ENCODE data around the gene DAZAP2.

The DAZAP2 gene

DNA sequence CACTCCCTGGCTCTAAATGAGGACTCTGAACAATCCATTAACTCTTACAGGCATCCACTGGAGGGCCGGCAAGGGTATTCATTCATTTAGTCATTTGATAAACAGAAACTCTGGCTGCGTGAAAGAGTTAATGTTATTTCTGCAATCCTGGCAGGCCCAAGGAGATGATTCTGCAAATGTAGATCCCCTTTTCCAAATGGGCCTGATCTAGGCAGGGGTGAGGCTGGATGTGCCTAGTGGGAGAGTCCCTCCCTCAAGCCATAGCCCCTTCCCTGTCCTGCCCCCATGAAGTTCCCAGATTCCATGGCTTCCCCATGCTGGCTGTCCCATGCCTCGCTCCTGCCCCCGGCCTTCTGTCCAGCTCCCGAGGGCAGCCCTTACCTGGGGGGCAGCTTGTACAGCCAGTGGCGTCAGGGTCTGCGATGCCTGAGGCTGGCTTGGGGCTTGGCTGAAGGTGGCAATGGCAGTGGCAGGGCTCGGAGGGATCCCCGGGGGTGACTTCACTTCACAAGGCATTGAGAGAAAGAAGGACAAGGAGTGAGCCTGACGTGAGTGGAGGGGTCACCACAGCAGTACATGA is 39.2 kb upstream of the DAZAP2 start:
- Histone ChIP-seq H3K4me3 (ENCODE audit: low read depth, low read length) (no peak overlapping the region), H3K36me3 (ENCODE audit: control insufficient read depth in 2 of 2, insufficient read depth in 1 of 2, low read length in 2 of 2) (peaks cover 0 to 4% of the 10 kb centered on the region in 2 experiments; a peak in 2 of 3 replicates), H3K4me1 (ENCODE audit: control insufficient read depth, insufficient read depth, low read length) (no peaks in the 10 kb centered on the region), H3K27ac (ENCODE audit: extremely low read depth, low read depth, low read length) (no peak overlapping the region), H3K9me3 (ENCODE audit: control insufficient read depth, insufficient read depth, low read depth, low read length) (no peaks in the 10 kb centered on the region)
- ChIA-PET POLR2A (no interaction called here), CTCF (interaction anchor here (1.1 kb wide), 1 partner anchor 15 kb away, joined by 4 read pairs; no protein-coding TSS in a partner anchor)
- TF ChIP-seq ZNF324 (tag by site-specific recombination; IDR thresholded peaks at IDR 0.05), result no peak
- TF ChIP-seq, protein P1, sequence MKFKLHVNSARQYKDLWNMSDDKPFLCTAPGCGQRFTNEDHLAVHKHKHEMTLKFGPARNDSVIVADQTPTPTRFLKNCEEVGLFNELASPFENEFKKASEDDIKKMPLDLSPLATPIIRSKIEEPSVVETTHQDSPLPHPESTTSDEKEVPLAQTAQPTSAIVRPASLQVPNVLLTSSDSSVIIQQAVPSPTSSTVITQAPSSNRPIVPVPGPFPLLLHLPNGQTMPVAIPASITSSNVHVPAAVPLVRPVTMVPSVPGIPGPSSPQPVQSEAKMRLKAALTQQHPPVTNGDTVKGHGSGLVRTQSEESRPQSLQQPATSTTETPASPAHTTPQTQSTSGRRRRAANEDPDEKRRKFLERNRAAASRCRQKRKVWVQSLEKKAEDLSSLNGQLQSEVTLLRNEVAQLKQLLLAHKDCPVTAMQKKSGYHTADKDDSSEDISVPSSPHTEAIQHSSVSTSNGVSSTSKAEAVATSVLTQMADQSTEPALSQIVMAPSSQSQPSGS (tag by site-specific recombination; IDR thresholded peaks at IDR 0.05; ENCODE audit: low read depth), result no peak
- TF ChIP-seq ZBTB1 (tag by site-specific recombination; IDR thresholded peaks at IDR 0.05), result no peak
- no peak for TF ChIP-seq KLF7 (tag by site-specific recombination; IDR thresholded peaks at IDR 0.05; ENCODE audit: borderline replicate concordance)
- TF ChIP-seq TCF7L2 (IDR thresholded peaks at IDR 0.05; ENCODE audit: borderline replicate concordance, low read depth, low read length), result no peak
- TF ChIP-seq GLI4 (tag by site-specific recombination; IDR thresholded peaks at IDR 0.05), result no peak
- no peak for TF ChIP-seq ZNF350 (tag by site-specific recombination; IDR thresholded peaks at IDR 0.05)
- TF ChIP-seq, protein P2, sequence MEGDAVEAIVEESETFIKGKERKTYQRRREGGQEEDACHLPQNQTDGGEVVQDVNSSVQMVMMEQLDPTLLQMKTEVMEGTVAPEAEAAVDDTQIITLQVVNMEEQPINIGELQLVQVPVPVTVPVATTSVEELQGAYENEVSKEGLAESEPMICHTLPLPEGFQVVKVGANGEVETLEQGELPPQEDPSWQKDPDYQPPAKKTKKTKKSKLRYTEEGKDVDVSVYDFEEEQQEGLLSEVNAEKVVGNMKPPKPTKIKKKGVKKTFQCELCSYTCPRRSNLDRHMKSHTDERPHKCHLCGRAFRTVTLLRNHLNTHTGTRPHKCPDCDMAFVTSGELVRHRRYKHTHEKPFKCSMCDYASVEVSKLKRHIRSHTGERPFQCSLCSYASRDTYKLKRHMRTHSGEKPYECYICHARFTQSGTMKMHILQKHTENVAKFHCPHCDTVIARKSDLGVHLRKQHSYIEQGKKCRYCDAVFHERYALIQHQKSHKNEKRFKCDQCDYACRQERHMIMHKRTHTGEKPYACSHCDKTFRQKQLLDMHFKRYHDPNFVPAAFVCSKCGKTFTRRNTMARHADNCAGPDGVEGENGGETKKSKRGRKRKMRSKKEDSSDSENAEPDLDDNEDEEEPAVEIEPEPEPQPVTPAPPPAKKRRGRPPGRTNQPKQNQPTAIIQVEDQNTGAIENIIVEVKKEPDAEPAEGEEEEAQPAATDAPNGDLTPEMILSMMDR (tag by site-specific recombination; IDR thresholded peaks at IDR 0.05), result no peak
- TF ChIP-seq ZNF423 (tag by site-specific recombination; IDR thresholded peaks at IDR 0.05), result no peak
- TF ChIP-seq ZNF138 (tag by site-specific recombination; IDR thresholded peaks at IDR 0.05; ENCODE audit: borderline replicate concordance), result no peak
- TF ChIP-seq YY2 (tag by site-specific recombination; IDR thresholded peaks at IDR 0.05), result no peak
- TF ChIP-seq KLF8 (tag by site-specific recombination; IDR thresholded peaks at IDR 0.05), result no peak
- TF ChIP-seq, protein P3, sequence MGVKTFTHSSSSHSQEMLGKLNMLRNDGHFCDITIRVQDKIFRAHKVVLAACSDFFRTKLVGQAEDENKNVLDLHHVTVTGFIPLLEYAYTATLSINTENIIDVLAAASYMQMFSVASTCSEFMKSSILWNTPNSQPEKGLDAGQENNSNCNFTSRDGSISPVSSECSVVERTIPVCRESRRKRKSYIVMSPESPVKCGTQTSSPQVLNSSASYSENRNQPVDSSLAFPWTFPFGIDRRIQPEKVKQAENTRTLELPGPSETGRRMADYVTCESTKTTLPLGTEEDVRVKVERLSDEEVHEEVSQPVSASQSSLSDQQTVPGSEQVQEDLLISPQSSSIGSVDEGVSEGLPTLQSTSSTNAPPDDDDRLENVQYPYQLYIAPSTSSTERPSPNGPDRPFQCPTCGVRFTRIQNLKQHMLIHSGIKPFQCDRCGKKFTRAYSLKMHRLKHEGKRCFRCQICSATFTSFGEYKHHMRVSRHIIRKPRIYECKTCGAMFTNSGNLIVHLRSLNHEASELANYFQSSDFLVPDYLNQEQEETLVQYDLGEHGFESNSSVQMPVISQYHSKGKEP (tag by site-specific recombination; IDR thresholded peaks at IDR 0.05), result no peak
- TF ChIP-seq ZNF514 (tag by site-specific recombination; IDR thresholded peaks at IDR 0.05), result no peak
- TF ChIP-seq ZSCAN16 (tag by site-specific recombination; IDR thresholded peaks at IDR 0.05), result no peak
- TF ChIP-seq, protein P4, sequence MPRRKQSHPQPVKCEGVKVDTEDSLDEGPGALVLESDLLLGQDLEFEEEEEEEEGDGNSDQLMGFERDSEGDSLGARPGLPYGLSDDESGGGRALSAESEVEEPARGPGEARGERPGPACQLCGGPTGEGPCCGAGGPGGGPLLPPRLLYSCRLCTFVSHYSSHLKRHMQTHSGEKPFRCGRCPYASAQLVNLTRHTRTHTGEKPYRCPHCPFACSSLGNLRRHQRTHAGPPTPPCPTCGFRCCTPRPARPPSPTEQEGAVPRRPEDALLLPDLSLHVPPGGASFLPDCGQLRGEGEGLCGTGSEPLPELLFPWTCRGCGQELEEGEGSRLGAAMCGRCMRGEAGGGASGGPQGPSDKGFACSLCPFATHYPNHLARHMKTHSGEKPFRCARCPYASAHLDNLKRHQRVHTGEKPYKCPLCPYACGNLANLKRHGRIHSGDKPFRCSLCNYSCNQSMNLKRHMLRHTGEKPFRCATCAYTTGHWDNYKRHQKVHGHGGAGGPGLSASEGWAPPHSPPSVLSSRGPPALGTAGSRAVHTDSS (tag by site-specific recombination; IDR thresholded peaks at IDR 0.05), result no peak
- TF ChIP-seq ZBTB21 (tag by site-specific recombination; IDR thresholded peaks at IDR 0.05), result no peak

DNA sequence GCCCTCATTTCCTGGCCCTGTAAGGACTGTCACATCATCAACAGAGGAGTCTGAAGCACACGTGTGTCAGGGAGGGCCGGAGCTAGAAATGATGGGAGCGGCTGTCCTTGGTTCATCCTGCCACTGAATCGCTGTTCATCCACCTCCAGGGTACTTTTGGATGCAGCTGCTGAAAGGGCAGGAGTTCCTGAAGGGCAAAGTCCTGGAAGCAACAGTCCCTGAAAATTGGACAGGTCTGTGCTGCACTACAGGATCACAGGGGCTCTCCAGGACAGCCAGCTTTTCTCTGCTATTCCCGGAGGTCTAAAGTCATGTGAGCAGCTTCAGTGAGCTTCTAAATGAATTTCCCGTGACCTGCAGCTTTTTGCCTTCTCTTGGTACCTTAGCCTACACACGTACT is 38.5 kb upstream of the DAZAP2 start:
- H3K27ac ChIP-seq (ENCODE audit: extremely low read depth, low read depth, low read length), result no peak overlapping the region
- CTCF ChIA-PET, result interaction anchor here (1.1 kb wide), 1 partner anchor 16 kb away, joined by 4 read pairs; no protein-coding TSS in a partner anchor
- TF ChIP-seq, protein P5, sequence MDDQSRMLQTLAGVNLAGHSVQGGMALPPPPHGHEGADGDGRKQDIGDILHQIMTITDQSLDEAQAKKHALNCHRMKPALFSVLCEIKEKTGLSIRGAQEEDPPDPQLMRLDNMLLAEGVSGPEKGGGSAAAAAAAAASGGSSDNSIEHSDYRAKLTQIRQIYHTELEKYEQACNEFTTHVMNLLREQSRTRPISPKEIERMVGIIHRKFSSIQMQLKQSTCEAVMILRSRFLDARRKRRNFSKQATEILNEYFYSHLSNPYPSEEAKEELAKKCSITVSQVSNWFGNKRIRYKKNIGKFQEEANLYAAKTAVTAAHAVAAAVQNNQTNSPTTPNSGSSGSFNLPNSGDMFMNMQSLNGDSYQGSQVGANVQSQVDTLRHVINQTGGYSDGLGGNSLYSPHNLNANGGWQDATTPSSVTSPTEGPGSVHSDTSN (CRISPR knock-in tag; IDR thresholded peaks at IDR 0.05), result no peak
- no peak for TF ChIP-seq ZIC2 (tag by site-specific recombination; IDR thresholded peaks at IDR 0.05)
- TF ChIP-seq ZNF138 (tag by site-specific recombination; IDR thresholded peaks at IDR 0.05; ENCODE audit: borderline replicate concordance), result no peak
- no peak for TF ChIP-seq ZNF121 (tag by site-specific recombination; IDR thresholded peaks at IDR 0.05)
- TF ChIP-seq ZNF776 (tag by site-specific recombination; IDR thresholded peaks at IDR 0.05; ENCODE audit: borderline replicate concordance), result no peak
- TF ChIP-seq KLF1 (tag by site-specific recombination; IDR thresholded peaks at IDR 0.05), result no peak

More for the DNA sequence above, 38.5 kb upstream of the DAZAP2 start:
- no peaks in the 10 kb centered on the region for H3K9me3 ChIP-seq (ENCODE audit: control insufficient read depth, insufficient read depth, low read depth, low read length)
- H3K4me3 ChIP-seq (ENCODE audit: low read depth, low read length), result no peak overlapping the region
- POLR2A ChIA-PET, result interaction anchor here (0.6 kb wide), 1 partner anchor 18 kb away, joined by 3 read pairs; the partner anchor contains the start of gene POU6F1
- H3K36me3 ChIP-seq (ENCODE audit: control insufficient read depth in 2 of 2, insufficient read depth in 1 of 2, low read length in 2 of 2), result peaks cover 0 to 4% of the 10 kb centered on the region in 2 experiments; a peak in 2 of 3 replicates
- H3K4me1 ChIP-seq (ENCODE audit: control insufficient read depth, insufficient read depth, low read length), result no peaks in the 10 kb centered on the region

Data from HEK293 (cell line).